ENCODE data around the gene IPO4. TPM values are rescaled to one million over a fixed set of nuclear protein-coding genes. Genes with fewer than 3 reads are reported as not detected.

IPO4 gene
- total and polyA plus RNA-seq, 4 donors = 13.6 to 32.9 (median 23.0) TPM

DNA sequence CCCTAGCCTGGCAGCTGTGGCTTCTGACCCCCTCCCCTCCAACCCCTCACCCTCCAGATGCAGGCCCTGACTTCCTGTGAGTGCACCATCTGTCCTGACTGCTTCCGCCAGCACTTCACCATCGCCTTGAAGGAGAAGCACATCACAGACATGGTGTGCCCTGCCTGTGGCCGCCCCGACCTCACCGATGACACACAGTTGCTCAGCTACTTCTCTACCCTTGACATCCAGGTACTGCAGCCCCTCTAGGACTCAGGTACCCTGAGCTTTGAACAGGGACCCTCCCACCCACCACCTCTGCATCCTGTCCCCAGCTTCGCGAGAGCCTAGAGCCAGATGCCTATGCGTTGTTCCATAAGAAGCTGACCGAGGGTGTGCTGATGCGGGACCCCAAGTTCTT lies 33.5 kb downstream of the IPO4 start:
- no peaks in the 10 kb centered on the region for H3K9me3 ChIP-seq (ENCODE audit: control insufficient read depth in 4 of 4, low read length in 3 of 4)
- H3K27me3 ChIP-seq (ENCODE audit: control insufficient read depth in 4 of 4, insufficient read depth in 4 of 4, low read length in 3 of 4) = no peaks in the 10 kb centered on the region
- peaks cover 14 to 65% (median 53%) of the 10 kb centered on the region in 4 donors for H3K36me3 ChIP-seq (ENCODE audit: control insufficient read depth in 4 of 4, insufficient read depth in 3 of 4, low read depth in 1 of 4, low read length in 3 of 4)
- H3K4me3 ChIP-seq (ENCODE audit: low read depth in 1 of 3, low read length in 3 of 3) = no peak overlapping the region
- H3K27ac ChIP-seq (ENCODE audit: low read depth in 1 of 2, low read length in 2 of 2) = no peak overlapping the region
- TF ChIP-seq, protein P1, sequence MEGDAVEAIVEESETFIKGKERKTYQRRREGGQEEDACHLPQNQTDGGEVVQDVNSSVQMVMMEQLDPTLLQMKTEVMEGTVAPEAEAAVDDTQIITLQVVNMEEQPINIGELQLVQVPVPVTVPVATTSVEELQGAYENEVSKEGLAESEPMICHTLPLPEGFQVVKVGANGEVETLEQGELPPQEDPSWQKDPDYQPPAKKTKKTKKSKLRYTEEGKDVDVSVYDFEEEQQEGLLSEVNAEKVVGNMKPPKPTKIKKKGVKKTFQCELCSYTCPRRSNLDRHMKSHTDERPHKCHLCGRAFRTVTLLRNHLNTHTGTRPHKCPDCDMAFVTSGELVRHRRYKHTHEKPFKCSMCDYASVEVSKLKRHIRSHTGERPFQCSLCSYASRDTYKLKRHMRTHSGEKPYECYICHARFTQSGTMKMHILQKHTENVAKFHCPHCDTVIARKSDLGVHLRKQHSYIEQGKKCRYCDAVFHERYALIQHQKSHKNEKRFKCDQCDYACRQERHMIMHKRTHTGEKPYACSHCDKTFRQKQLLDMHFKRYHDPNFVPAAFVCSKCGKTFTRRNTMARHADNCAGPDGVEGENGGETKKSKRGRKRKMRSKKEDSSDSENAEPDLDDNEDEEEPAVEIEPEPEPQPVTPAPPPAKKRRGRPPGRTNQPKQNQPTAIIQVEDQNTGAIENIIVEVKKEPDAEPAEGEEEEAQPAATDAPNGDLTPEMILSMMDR (IDR thresholded peaks at IDR 0.05; ENCODE audit: low read depth, low read length, missing input control) = no peak
- TF ChIP-seq RAD21 (IDR thresholded peaks at IDR 0.05) (no peak), HNF4G (IDR thresholded peaks at IDR 0.05) (no peak), SP1 (IDR thresholded peaks at IDR 0.05) (no peak), JUND (IDR thresholded peaks at IDR 0.05) (no peak), MAX (IDR thresholded peaks at IDR 0.05) (no peak), GABPA (IDR thresholded peaks at IDR 0.05 in 1 of 2, conservative IDR thresholded peaks at IDR 0.05 in 1 of 2) (no peak), ZBTB33 (IDR thresholded peaks at IDR 0.05) (no peak), ATF3 (IDR thresholded peaks at IDR 0.05) (no peak), TAF1 (conservative IDR thresholded peaks at IDR 0.05) (no peak), EGR1 (IDR thresholded peaks at IDR 0.05; ENCODE audit: low read depth in 2 of 2) (no peak)
- DNase-seq (ENCODE audit: low spot score) = no peak
- H3K9ac ChIP-seq (ENCODE audit: low read depth in 1 of 2, low read length in 2 of 2) = no peak overlapping the region
- peaks cover 2 to 6% (median 5%) of the 10 kb centered on the region in 4 donors for H3K4me1 ChIP-seq (ENCODE audit: control insufficient read depth in 4 of 4, insufficient read depth in 4 of 4, low read length in 3 of 4)
- 96% methylated on average over 10 of the region's 10 CpGs for WGBS

DNA sequence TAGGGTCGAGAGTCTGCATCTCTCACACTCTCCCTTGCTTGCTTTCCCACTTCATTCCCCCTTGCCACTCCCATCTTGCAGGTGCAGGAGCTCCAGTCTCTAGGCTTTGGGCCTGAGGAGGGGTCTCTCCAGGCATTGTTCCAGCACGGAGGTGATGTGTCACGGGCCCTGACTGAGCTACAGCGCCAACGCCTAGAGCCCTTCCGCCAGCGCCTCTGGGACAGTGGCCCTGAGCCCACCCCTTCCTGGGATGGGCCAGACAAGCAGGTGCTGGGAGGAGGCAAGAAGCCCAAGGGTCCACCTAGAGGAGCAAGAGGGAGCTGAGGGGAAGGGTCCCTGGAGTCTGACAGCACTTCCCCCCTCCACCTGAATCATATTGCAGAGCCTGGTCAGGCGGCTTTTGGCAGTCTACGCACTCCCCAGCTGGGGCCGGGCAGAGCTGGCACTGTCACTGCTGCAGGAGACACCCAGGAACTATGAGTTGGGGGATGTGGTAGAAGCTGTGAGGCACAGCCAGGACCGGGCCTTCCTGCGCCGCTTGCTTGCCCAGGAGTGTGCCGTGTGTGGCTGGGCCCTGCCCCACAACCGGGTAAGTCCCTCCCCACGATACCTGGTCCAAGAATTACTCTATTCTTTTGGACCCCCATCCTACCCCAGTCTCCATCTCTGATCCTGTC lies 37.1 kb downstream of the IPO4 start:
- H3K27me3 ChIP-seq (ENCODE audit: control insufficient read depth in 4 of 4, insufficient read depth in 4 of 4, low read length in 3 of 4) = no peaks in the 10 kb centered on the region
- TF ChIP-seq RAD21 (IDR thresholded peaks at IDR 0.05) (no peak), TAF1 (conservative IDR thresholded peaks at IDR 0.05) (no peak), ZBTB33 (IDR thresholded peaks at IDR 0.05) (no peak), FOXA2 (IDR thresholded peaks at IDR 0.05) (no peak), FOXA1 (IDR thresholded peaks at IDR 0.05) (no peak), HNF4G (IDR thresholded peaks at IDR 0.05) (no peak), ATF3 (IDR thresholded peaks at IDR 0.05) (no peak)
- 96% methylated on average over 16 of the region's 16 CpGs for WGBS
- H3K4me3 ChIP-seq (ENCODE audit: low read depth in 1 of 3, low read length in 3 of 3) = no peak overlapping the region
- H3K9ac ChIP-seq (ENCODE audit: low read depth in 1 of 2, low read length in 2 of 2) = no peak overlapping the region
- H3K36me3 ChIP-seq (ENCODE audit: control insufficient read depth in 4 of 4, insufficient read depth in 3 of 4, low read depth in 1 of 4, low read length in 3 of 4) = peaks cover 8 to 53% (median 48%) of the 10 kb centered on the region in 4 donors
- H3K9me3 ChIP-seq (ENCODE audit: control insufficient read depth in 4 of 4, low read length in 3 of 4) = no peaks in the 10 kb centered on the region
- H3K27ac ChIP-seq (ENCODE audit: low read depth in 1 of 2, low read length in 2 of 2) = no peak overlapping the region
- DNase-seq (ENCODE audit: low spot score) = no peak
- peaks cover 3 to 16% (median 12%) of the 10 kb centered on the region in 4 donors for H3K4me1 ChIP-seq (ENCODE audit: control insufficient read depth in 4 of 4, insufficient read depth in 4 of 4, low read length in 3 of 4)

All from liver (tissue), 9 donors.